Anterior cingulate cortex (tissue), 58 donors: ENCODE results near the gene HSD17B8.

Experiments
- DNase-seq, 58 donors: peaks; one replicate each; lab custom pipeline; 2025; lab: John Stamatoyannopoulos, UW

Gene HSD17B8

GRCh38 chr6:33203443-33204164, 851 bp upstream of the HSD17B8 start:
- no peak for DNase-seq

- DNase-seq = no peak
Measured at GRCh38 chr6:33204165-33204414, 365 bp upstream of the HSD17B8 start.

- DNase-seq = no peak
Measured at GRCh38 chr6:33205191-33206026, 954 bp downstream of the HSD17B8 start.

GRCh38 chr6:33206027-33206863, 1.8 kb downstream of the HSD17B8 start:
- DNase-seq = no peak

GRCh38 chr6:33206864-33207551, 2.6 kb downstream of the HSD17B8 start:
- DNase-seq = peak in 9 of 58 donors; percentile 6 to 58 (median 26)

GRCh38 chr6:33207552-33208090, 3.2 kb downstream of the HSD17B8 start:
- peak in 18 of 58 donors; percentile 12 to 55 (median 37) for DNase-seq

GRCh38 chr6:33208091-33208967, 3.9 kb downstream of the HSD17B8 start, which contains the start of gene RING1:
Gene RING1, plus strand, starts transcription at chr6:33208500. Its CDS starts 323 bp downstream, at chr6:33208823.
- peak in 55 of 58 donors; percentile 47 to 92 (median 80) for DNase-seq

GRCh38 chr6:33209856-33210255, 5.4 kb downstream of the HSD17B8 start:
- DNase-seq = no peak

GRCh38 chr6:33211136-33211535, 6.7 kb downstream of the HSD17B8 start:
- DNase-seq = no peak

- DNase-seq = no peak
Measured at GRCh38 chr6:33211666-33212422, 7.4 kb downstream of the HSD17B8 start.

GRCh38 chr6:33212857-33213165, 8.4 kb downstream of the HSD17B8 start:
- no peak for DNase-seq

- DNase-seq = peak in 13 of 58 donors; percentile 10 to 49 (median 25)
Measured at GRCh38 chr6:33213166-33213988, 8.9 kb downstream of the HSD17B8 start.

GRCh38 chr6:33213989-33214335, 9.5 kb downstream of the HSD17B8 start:
- DNase-seq = no peak

- no peak for DNase-seq
Measured at GRCh38 chr6:33215271-33216116, 11.0 kb downstream of the HSD17B8 start.

- DNase-seq = no peak
Measured at GRCh38 chr6:33216117-33216649, 11.7 kb downstream of the HSD17B8 start.

GRCh38 chr6:33217246-33217645, 12.8 kb downstream of the HSD17B8 start:
- no peak for DNase-seq
